Spinal cord (tissue), 10 donors: ENCODE results near the gene MORN3. TPM values are rescaled to one million over a fixed set of nuclear protein-coding genes. Genes with fewer than 3 reads are reported as not detected.
"Not testable (repeated sequence)": the region's sequence is repeated elsewhere in the genome, so short reads cannot be mapped to it uniquely, and the experiment has no call there.

Source experiments
- DNase-seq, 6 donors: peaks; one replicate each; pipeline versions ENCODE4 v3.0.0 to v3.0.0-alpha.2; 2013 to 2015; ENCODE audit warnings: low spot score in 6 of 6, low read depth in 4 of 6
- H3K27ac ChIP-seq: one replicate; pipeline ENCODE4 v1.5.1; 2013; ENCODE audit warnings: low read depth, low read length, control low read depth
- H3K27me3 ChIP-seq: one replicate; pipeline ENCODE4 v1.6.1; 2013; ENCODE audit warnings: low read length; ENCODE audit not compliant: control insufficient read depth, insufficient read depth
- H3K36me3 ChIP-seq: one replicate; pipeline ENCODE4 v1.6.1; 2013; ENCODE audit warnings: low read length; ENCODE audit not compliant: control insufficient read depth, insufficient read depth
- H3K4me1 ChIP-seq: one replicate; pipeline ENCODE4 v1.6.1; 2013; ENCODE audit warnings: low read length; ENCODE audit not compliant: control insufficient read depth, insufficient read depth
- H3K4me3 ChIP-seq: one replicate; pipeline ENCODE4 v1.5.1; 2013; ENCODE audit warnings: low read depth, low read length, control low read depth
- H3K9me3 ChIP-seq: one replicate; pipeline ENCODE4 v1.6.1; 2013; ENCODE audit warnings: low read length; ENCODE audit not compliant: control insufficient read depth, insufficient read depth
- WGBS: methylation state at CpG from one replicate; pipeline ENCODE4 v1.1.5; 2013; ENCODE audit warnings: missing lambda C conversion rate; ENCODE audit not compliant: insufficient coverage; 5-methylcytosine and 5-hydroxymethylcytosine counted together
- polyA plus RNA-seq, 2 donors: library from polyadenylated mRNA; unstranded; fragments of 120-200 nt; gene quantifications; one replicate each; pipeline ENCODE4 v1.2.1, GENCODE V29; 2013; ENCODE audit not compliant: insufficient read length in 2 of 2
- total RNA-seq, 2 donors: library from RNA; depleted of rRNA in 1 of 2; stranded (reverse); fragments of 120-200 nt in 1 of 2; fragments of >200 nt in 1 of 2; gene quantifications; one replicate each; pipeline versions ENCODE4 v1.2.3 to v1.2.4, GENCODE V29; 2013 to 2014
- donor health status: healthy.

MORN3 gene
- total and polyA plus RNA-seq, 4 donors, result 0.79 to 6.1 (median 5.2) TPM

DNA sequence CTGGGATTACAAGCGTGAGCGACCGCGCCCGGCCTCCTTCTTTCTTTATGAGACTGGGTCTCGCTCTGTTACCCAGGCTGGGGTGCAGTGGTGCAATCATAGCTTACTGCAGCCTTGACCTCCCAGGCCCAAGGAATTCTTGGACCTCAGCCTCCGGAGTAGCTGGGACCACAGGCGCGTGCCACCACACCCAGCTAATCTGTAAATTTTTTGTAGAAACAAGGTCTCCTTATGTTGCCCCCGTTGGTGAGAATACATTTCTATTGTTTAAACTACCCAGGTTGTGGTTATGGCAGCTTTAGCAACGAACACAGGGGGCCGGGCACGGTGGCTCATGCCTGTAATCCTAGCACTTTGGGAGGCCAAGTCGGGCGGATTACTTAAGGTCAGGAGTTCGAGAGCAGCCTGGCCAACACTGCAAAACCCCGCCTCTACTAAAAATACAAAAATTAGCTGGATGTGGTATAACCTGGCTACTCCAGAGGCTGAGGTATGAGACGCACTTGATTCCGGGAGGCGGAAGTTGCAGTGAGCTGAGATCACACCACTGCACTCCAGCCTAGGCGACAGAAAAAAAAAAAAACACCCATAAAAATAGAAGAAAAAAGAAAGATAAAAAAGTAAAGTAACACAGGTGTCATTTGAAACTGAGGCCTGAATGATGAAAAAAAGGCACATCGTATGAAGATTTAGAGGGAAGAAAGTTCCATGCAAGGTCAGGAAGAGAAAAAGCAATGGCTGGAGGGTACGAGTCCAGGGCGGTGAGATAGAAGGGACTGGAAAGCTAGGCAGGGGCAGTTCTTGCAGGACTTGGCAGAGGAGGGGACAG is 42.1 kb upstream of the MORN3 start:
- Histone ChIP-seq H3K36me3 (peaks cover 9% of the 10 kb centered on the region), H3K27me3 (no peaks in the 10 kb centered on the region), H3K27ac (peak overlapping the region; percentile 84), H3K4me1 (peaks cover 21% of the 10 kb centered on the region), H3K4me3 (peak overlapping the region; percentile 78), H3K9me3 (no peaks in the 10 kb centered on the region)
- DNase-seq, result no peak
- 73% methylated on average over 11 of the region's 24 CpGs for WGBS

DNA sequence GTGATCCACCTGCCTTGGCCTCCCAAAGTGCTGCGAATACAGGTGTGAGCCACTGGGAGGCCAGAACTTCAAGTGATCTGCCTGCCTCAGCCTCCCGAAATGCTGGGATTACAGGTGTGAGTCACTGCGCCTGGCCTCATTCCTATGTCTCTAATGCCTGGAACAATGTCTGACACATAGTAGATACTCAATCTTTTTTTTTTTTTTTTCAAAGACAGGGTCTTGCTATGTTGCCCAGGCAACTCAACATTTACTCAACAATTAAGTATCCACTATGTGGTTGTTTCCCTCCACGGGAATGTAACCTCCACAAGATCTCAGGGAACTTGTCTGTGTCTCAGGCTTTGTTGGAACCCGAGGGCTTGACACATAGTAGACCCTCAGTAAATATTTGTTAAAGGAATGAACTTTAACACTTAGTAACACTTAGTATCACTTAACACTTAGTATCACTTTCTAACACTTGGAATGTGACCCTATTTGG is 40.1 kb upstream of the MORN3 start:
- WGBS, result 93% methylated on average over 3 of the region's 5 CpGs
- no peak overlapping the region for H3K27ac ChIP-seq

DNA sequence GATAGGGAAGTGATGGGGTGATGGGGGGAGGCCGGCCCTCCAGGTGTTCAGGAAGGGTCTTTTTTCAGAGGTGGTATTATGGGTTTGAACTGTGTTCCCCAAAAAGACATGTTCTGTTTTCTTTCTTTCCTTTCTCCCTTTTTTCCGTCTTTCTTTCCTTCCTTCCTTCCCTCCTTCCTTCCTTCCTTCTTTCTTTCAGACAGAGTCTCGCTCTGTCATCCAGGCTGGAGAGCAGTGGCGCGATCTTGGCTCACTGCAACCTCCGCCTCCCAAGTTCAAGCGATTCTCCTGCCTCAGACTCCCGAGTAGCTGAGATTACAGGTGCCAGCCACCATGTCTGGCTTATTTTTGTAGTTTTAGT is 39.6 kb upstream of the MORN3 start:
- H3K36me3 ChIP-seq, H3K27me3 ChIP-seq, DNase-seq, H3K9me3 ChIP-seq, H3K27ac ChIP-seq, H3K4me3 ChIP-seq: not testable (repeated sequence)
- peaks cover 19% of the 10 kb centered on the region for H3K4me1 ChIP-seq
- WGBS, result 89% methylated on average over 5 of the region's 8 CpGs

More for the DNA sequence above, 40.1 kb upstream of the MORN3 start:
- no peak overlapping the region for H3K4me3 ChIP-seq
- DNase-seq, result no peak
- H3K9me3 ChIP-seq, result no peaks in the 10 kb centered on the region
- no peaks in the 10 kb centered on the region for H3K27me3 ChIP-seq
- H3K36me3 ChIP-seq, result no peaks in the 10 kb centered on the region
- H3K4me1 ChIP-seq, result peaks cover 21% of the 10 kb centered on the region

DNA sequence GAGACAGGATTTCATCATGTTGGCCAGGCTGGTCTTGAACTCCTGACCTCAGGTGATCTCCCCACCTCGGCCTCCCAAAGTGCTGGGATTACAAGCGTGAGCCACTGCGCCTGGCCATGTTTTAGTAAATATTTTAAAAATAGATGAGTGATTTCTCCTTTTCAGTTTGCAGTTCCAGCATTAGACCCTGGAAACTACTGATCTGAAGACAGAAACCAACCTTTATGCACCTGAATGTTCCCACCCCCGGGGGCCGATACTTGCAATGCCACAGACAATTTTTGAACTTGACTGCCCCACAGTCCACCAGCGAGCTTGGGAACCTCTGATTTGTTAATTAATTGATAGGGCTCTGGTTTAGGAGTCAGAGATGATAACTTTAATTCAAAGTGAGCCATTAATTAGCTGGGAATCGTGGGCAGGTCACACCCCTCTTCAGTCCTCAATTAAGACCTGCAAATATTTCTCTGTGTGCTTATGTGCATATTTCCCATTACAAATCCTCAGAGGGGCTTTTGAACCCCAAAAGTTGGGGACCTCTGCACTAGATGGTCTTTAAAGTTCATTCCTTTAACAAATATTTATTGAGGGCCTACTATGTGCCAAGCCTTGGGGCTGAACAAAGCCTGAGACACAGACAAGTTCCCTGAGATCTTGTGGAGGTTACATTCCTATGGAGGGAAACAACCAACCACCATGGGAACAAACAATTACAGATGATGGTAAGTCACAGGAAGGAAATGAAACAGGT is 39.0 kb upstream of the MORN3 start:
- peaks cover 14% of the 10 kb centered on the region for H3K4me1 ChIP-seq
- no peak overlapping the region for H3K4me3 ChIP-seq
- H3K27ac ChIP-seq, result no peak overlapping the region
- 100% methylated on average over 2 of the region's 7 CpGs for WGBS
- H3K36me3 ChIP-seq, result no peaks in the 10 kb centered on the region
- H3K27me3 ChIP-seq, result no peaks in the 10 kb centered on the region
- H3K9me3 ChIP-seq, result no peaks in the 10 kb centered on the region
- no peak for DNase-seq

DNA sequence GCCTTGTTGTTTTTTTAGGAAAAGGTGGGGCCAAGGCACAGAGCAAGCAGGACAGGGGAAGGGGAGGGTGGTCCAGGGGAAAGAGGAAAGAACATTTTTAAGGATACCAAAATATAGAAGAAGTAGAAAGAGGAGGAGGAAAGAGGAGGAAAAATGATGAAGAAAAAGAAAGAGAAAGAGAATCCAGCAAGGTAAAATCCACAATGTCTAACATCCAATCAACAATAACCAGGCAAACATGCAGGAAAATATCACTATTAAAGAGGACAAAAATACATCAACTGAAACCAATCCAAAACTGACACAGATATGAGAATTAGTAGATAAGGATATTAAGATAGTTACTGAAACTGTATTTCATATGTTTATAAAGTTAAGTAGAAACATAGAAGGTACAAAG is 36.1 kb upstream of the MORN3 start:
- H3K4me3 ChIP-seq, result no peak overlapping the region
- H3K36me3 ChIP-seq, result no peaks in the 10 kb centered on the region
- H3K4me1 ChIP-seq, result no peaks in the 10 kb centered on the region
- DNase-seq, result no peak
- no peaks in the 10 kb centered on the region for H3K9me3 ChIP-seq
- no peak overlapping the region for H3K27ac ChIP-seq
- no peaks in the 10 kb centered on the region for H3K27me3 ChIP-seq

DNA sequence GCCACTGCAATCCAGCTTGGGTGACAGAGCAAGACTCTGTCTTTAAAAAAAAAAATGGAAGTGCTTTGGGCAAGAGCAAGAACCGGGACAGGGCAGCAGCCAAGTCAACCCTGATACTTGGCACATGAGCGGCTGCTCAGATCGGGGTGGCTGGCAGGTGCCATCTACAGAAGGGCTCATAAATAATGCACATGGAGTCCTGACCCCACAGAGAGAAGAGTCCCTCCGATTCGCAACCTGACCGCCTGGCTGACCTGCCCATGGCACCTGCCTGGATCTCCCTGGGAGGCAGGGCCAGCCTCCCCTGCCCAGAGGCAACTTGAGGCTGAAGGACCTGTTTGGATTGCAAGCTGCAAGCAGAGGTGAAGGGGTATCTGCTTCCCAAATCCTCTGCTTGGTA is 33.5 kb upstream of the MORN3 start:
- H3K27me3 ChIP-seq, result no peaks in the 10 kb centered on the region
- no peak overlapping the region for H3K27ac ChIP-seq
- H3K36me3 ChIP-seq, result no peaks in the 10 kb centered on the region
- no peak for DNase-seq
- 65% methylated on average over 6 of the region's 6 CpGs for WGBS
- no peaks in the 10 kb centered on the region for H3K9me3 ChIP-seq
- no peaks in the 10 kb centered on the region for H3K4me1 ChIP-seq
- no peak overlapping the region for H3K4me3 ChIP-seq

DNA sequence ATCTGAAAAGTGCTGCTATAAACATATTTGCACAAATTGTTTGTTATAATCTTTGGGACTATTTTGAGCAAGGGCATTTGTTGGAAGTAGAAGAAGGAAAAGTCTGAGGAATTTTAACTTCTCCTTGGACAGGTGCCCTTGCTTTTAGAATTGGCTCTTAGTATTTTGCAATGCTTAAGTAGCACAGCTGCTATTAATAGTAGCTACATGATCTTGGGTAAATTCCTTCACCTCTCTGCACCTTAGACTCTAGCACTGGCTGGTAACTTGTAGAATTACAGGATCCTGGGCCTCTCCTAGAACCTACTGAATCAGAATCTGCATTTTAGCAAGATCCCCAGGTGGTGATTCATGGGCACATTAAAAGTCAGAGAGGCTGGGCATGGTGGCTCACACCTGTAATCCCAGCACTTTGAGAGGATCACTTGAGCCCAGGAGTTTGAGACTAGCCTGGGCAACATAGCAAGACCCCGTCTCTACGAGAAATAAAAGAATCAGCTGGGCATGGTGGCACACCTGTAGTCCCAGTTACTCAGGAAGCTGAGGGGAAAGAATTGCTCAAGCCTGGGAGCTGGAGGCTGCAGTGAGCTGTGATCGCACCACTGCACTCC is 32.3 kb upstream of the MORN3 start:
- Histone ChIP-seq H3K36me3 (no peaks in the 10 kb centered on the region), H3K9me3 (no peaks in the 10 kb centered on the region), H3K4me1 (no peaks in the 10 kb centered on the region), H3K4me3 (no peak overlapping the region), H3K27ac (no peak overlapping the region), H3K27me3 (no peaks in the 10 kb centered on the region)
- no peak for DNase-seq
- WGBS, result 92% methylated on average over 2 of the region's 3 CpGs

DNA sequence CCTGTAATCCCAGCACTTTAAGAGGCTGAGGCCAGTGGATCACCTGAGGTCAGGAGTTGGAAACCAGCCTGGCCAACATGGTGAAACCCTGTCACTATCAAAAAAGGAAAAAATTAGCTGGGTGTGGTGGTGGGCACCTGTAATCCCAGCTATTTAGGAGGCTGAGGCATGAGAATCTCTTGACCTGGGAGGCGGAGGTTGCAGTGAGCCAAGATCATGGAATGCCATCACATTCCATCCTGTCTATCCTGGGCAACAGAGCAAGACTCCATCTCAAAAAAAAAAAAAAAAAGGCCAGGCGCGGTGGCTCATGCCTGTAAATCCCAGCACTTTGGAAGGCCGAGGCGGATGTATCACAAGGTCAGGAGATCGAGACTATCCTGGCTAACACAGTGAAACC is 28.4 kb upstream of the MORN3 start:
- not testable (repeated sequence) for DNase-seq, H3K36me3 ChIP-seq, H3K27ac ChIP-seq, H3K9me3 ChIP-seq, H3K4me1 ChIP-seq, H3K27me3 ChIP-seq, H3K4me3 ChIP-seq
- WGBS, result no CpG with 5 or more reads among the region's 6 CpGs

DNA sequence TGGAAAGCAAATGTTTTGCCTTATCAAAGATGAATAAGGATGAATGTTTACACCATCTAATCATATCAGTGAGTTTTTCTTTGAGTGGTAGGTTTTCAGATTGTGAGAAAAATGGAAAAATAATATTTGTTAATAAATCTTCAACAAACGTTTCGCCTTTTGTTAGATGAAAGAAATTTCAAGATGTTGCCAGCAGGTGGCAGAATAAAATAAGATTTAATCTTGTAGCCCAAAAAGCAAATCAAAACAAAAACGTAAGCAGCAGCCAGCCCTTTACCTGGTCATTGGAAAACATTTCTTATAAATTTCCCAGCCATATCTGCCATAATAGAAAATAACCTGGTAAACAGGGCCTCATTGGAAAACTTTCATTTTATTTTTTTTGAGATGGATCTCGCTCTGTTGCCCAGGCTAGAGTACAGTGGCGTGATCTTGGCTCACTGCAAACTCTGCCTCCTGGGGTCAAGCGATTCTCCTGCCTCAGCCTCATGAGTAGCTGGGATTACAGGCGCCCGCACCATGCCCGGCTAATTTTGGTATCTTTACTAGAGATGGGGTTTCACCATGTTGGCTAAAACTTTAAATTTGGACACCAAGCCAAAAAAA is 27.7 kb upstream of the MORN3 start:
- no peaks in the 10 kb centered on the region for H3K4me1 ChIP-seq
- peak in 3 of 6 donors; percentile 46 to 94 (median 86) for DNase-seq
- WGBS, result 51% methylated on average over 4 of the region's 9 CpGs
- no peaks in the 10 kb centered on the region for H3K27me3 ChIP-seq
- H3K9me3 ChIP-seq, result no peaks in the 10 kb centered on the region
- H3K27ac ChIP-seq, result no peak overlapping the region
- H3K36me3 ChIP-seq, result no peaks in the 10 kb centered on the region
- H3K4me3 ChIP-seq, result no peak overlapping the region
